Panc1 (cell line): Measurements from ENCODE around the gene PARS2. TPM values are rescaled to one million over a fixed set of nuclear protein-coding genes. Genes with fewer than 3 reads are reported as not detected.

Source experiments
- ATAC-seq: fragments of 200-7000 bp; cut with Tn5 transposase; 2 replicates; pipeline ENCODE4 v1.9.1; 2020; ENCODE audit warnings: mild to moderate bottlenecking, moderate library complexity
- BruUV-seq: library from RNA; stranded (reverse); fragments of 400-500 nt; replicated peaks from 2 replicates; lab custom pipeline; 2021; lab: Mats Ljungman, UMichigan
- CTCF ChIA-PET: fragments of 300-600 bp; sonication (Branson Sonifier 250); formaldehyde crosslinking; loops from one replicate; lab custom pipeline; 2022; ENCODE audit warnings: antibody characterized with exemption; lab: Charles Lee
- POLR2A ChIA-PET: fragments of 300-600 bp; sonication (Branson Sonifier 250); formaldehyde crosslinking; loops from one replicate; lab custom pipeline; 2022; ENCODE audit warnings: antibody characterized with exemption; lab: Charles Lee
- DNase-seq: peaks from one replicate; pipeline ENCODE4 v3.0.0-alpha.2; 2010; ENCODE audit warnings: low read depth, low spot score
- H3K27ac ChIP-seq: 2 replicates; pipeline ENCODE4 v1.5.1; 2011; ENCODE audit warnings: mild to moderate bottlenecking, low read length, inconsistent platforms
- H3K27me3 ChIP-seq: fragments of 200-500 bp; sonication (Bioruptor generic); 2 replicates; pipeline ENCODE4 v1.6.0; 2014; ENCODE audit warnings: low read length, inconsistent platforms; ENCODE audit not compliant: control insufficient read depth, insufficient read depth
- H3K36me3 ChIP-seq: fragments of 200-500 bp; sonication (Bioruptor generic); 2 replicates; pipeline ENCODE4 v1.5.1; 2014; ENCODE audit warnings: inconsistent platforms, mild to moderate bottlenecking, low read length, moderate library complexity; ENCODE audit not compliant: control insufficient read depth, insufficient read depth
- H3K4me1 ChIP-seq: 2 replicates; pipeline ENCODE4 v1.5.1; 2011; ENCODE audit warnings: inconsistent platforms, mild to moderate bottlenecking, low read length, moderate library complexity; ENCODE audit not compliant: control insufficient read depth, insufficient read depth
- H3K4me3 ChIP-seq, 2 experiments: 2 replicates each; pipeline ENCODE4 v1.5.1; 2011 to 2012; ENCODE audit warnings: low read depth in 2 of 2, low read length in 2 of 2, mild to moderate bottlenecking in 2 of 2, inconsistent platforms in 1 of 2, moderate library complexity in 1 of 2
- H3K9me3 ChIP-seq: fragments of 200-500 bp; sonication (Bioruptor generic); 2 replicates; pipeline ENCODE4 v1.5.1; 2014; ENCODE audit warnings: low read depth, mild to moderate bottlenecking, inconsistent platforms, low read length, moderate library complexity; ENCODE audit not compliant: control insufficient read depth, insufficient read depth
- POLR2AphosphoS5 ChIP-seq: IDR thresholded peaks from 2 replicates; pipeline ENCODE4 v1.6.1; 2012; ENCODE audit warnings: mild to moderate bottlenecking, low read depth, low read length, moderate library complexity
- SIN3A ChIP-seq: IDR thresholded peaks from 2 replicates; pipeline ENCODE4 v1.6.1; 2012; ENCODE audit warnings: low read depth, mild to moderate bottlenecking, low read length, moderate library complexity, borderline replicate concordance; ENCODE audit not compliant: insufficient read depth
- TCF7L2 ChIP-seq: IDR thresholded peaks from 2 replicates; pipeline ENCODE4 v1.6.1; 2011; ENCODE audit warnings: mild to moderate bottlenecking, low read depth, low read length, inconsistent platforms
- in situ Hi-C: cut with HindIII; loops from 2 replicates; pipeline ENCODE4 v1.10.0; 2016; ENCODE audit warnings: low sequenced_read_pairs, low pct_unique_long_range_greater_than_20kb
- intact Hi-C: fragments of 100-400 bp; cut with micrococcal nuclease; formaldehyde crosslinking; loops from one replicate; pipeline ENCODE4 v1.10.0; 2022; ENCODE audit not compliant: unreplicated experiment
- total RNA-seq: library from RNA; stranded (reverse); gene quantifications from one replicate; pipeline ENCODE4 v1.2.1, GENCODE V29; 2021; ENCODE audit not compliant: unreplicated experiment
- TF ChIP-seq, protein P1 (sequence below), 2 experiments: IDR thresholded peaks; 2 replicates each; pipeline ENCODE4 v1.6.1; 2011 to 2012; ENCODE audit warnings: low read depth in 2 of 2, control low read depth in 1 of 2, low read length in 1 of 2, mild to moderate bottlenecking in 1 of 2, moderate library complexity in 1 of 2; ENCODE audit not compliant: insufficient read depth in 1 of 2
- TF ChIP-seq, protein P2 (sequence below): fragments of 450-650 bp; IDR thresholded peaks from 2 replicates; pipeline ENCODE4 v1.5.1; 2017; ENCODE audit warnings: mild to moderate bottlenecking

PARS2 gene
- total RNA-seq, 1 experiment from 2014 or later, result 4.4 TPM

DNA sequence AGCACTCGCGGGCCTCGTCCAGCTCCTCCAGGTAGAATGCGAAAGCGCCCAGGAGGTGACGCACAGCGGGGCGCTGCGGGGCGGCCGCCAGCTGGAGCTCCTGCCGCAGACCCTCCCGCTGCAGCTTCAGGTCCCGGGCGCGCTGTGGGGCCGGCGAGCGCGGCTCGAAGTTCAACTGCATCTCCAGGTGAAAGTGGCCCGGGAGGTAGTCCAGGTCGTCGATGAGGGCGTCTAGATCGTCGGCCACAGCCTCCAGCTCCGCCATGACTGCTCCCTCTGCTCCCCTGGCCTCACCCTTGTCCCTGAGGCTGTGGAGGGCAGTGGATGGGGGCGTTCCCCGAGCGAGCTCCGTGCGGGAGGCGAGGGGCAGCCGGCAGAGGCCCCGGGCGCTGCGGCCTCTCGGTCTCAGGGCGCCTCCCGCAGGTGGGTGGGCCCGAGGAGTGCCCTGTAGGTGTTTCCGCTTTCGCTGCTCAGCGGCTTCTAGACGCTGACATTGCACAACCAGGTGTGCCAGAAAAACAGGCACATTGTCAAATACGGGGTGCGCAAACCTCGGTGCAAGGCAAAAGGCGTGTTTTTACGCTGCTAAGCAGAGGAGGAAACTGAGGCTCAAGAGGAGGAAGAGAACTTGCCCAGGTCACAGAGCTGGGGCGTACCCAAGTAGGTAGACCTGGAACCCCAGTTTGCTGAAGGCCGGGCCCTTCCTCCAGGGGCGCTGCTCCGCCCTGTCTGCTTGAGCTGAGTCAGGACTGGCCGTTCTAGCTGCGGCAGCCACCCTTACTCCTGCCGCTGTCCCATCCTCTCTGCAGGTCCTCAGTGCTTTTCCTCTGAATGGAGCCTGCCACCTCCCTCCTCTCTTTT is 36.8 kb upstream of the PARS2 start, which contains the start of gene TTC22:
TTC22 (minus strand) TSS at position 425 of the 861 bp plus-strand sequence; CDS start at position 265, 160 bp downstream.
- H3K4me3 ChIP-seq, result peak within 1 kb of the TSS; percentile 26 to 42; a peak in 3 of 4 replicates
- POLR2A ChIA-PET, result no interaction called here
- no peaks in the 10 kb centered on the region for H3K9me3 ChIP-seq
- in situ Hi-C loops (no loop called here), intact Hi-C loops (no loop called here)
- H3K4me1 ChIP-seq, result no peaks in the 10 kb centered on the region
- BruUV-seq, result no TSS peak
- TF ChIP-seq, protein P1, sequence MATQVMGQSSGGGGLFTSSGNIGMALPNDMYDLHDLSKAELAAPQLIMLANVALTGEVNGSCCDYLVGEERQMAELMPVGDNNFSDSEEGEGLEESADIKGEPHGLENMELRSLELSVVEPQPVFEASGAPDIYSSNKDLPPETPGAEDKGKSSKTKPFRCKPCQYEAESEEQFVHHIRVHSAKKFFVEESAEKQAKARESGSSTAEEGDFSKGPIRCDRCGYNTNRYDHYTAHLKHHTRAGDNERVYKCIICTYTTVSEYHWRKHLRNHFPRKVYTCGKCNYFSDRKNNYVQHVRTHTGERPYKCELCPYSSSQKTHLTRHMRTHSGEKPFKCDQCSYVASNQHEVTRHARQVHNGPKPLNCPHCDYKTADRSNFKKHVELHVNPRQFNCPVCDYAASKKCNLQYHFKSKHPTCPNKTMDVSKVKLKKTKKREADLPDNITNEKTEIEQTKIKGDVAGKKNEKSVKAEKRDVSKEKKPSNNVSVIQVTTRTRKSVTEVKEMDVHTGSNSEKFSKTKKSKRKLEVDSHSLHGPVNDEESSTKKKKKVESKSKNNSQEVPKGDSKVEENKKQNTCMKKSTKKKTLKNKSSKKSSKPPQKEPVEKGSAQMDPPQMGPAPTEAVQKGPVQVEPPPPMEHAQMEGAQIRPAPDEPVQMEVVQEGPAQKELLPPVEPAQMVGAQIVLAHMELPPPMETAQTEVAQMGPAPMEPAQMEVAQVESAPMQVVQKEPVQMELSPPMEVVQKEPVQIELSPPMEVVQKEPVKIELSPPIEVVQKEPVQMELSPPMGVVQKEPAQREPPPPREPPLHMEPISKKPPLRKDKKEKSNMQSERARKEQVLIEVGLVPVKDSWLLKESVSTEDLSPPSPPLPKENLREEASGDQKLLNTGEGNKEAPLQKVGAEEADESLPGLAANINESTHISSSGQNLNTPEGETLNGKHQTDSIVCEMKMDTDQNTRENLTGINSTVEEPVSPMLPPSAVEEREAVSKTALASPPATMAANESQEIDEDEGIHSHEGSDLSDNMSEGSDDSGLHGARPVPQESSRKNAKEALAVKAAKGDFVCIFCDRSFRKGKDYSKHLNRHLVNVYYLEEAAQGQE (IDR thresholded peaks at IDR 0.05; ENCODE audit: insufficient read depth in 1 of 2, low read depth in 2 of 2, low read length in 1 of 2), result no peak
- TF ChIP-seq, protein P2, sequence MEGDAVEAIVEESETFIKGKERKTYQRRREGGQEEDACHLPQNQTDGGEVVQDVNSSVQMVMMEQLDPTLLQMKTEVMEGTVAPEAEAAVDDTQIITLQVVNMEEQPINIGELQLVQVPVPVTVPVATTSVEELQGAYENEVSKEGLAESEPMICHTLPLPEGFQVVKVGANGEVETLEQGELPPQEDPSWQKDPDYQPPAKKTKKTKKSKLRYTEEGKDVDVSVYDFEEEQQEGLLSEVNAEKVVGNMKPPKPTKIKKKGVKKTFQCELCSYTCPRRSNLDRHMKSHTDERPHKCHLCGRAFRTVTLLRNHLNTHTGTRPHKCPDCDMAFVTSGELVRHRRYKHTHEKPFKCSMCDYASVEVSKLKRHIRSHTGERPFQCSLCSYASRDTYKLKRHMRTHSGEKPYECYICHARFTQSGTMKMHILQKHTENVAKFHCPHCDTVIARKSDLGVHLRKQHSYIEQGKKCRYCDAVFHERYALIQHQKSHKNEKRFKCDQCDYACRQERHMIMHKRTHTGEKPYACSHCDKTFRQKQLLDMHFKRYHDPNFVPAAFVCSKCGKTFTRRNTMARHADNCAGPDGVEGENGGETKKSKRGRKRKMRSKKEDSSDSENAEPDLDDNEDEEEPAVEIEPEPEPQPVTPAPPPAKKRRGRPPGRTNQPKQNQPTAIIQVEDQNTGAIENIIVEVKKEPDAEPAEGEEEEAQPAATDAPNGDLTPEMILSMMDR, result peak; percentile 67
- H3K36me3 ChIP-seq, result no peaks in the 10 kb centered on the region
- CTCF ChIA-PET, result interaction anchor here (0.5 kb wide), 1 partner anchor 598 kb away, joined by 7 read pairs; no protein-coding TSS in a partner anchor
- ATAC-seq (peak; percentile 85), DNase-seq (no peak)
- no peak within 1 kb of the TSS for H3K27ac ChIP-seq
- H3K27me3 ChIP-seq, result no peaks in the 10 kb centered on the region

DNA sequence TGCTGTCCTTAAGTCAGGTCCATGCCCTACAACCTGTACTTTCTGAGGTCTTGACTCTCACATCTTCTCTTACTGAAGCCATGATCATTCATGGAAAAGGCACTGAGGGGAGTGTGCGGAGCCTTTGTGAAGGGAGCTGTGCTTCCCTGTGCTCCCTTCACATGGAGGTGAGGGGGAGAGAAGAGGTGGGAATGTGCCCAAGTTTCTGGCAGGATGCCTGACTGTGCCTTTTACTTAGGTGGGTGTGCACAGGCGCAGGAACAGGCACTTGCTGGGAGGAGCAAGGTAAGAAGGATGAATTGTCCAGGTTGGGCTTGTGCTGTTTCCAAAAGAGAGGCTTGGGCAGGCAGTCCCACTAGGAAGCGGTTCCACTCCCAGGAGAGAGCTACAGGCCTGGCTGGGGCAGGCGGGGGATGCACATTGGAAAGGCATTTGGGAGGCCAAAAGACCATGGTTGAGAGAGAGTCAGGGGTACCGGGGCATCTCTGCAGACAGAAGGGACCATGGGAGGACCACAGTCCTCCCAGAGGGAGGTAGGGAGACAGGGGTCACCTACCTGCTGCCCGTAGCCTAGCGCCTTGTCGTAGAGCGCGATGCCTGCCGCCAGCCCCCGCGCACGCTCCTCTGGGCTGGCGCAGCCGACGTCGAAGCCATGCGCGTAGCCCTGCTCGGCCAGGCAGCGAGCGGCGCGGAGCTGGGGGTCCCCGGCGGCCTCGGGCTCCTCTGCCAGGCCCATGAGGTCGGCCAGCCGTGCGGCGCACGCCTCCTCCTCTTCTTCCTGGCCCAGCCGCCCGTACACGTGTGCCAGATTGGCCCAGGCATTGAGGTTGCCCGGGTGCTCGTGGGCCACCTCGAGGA is 35.9 kb upstream of the PARS2 start:
- Histone ChIP-seq H3K27ac (no peak overlapping the region), H3K4me3 (no peak overlapping the region), H3K36me3 (no peaks in the 10 kb centered on the region), H3K27me3 (no peaks in the 10 kb centered on the region), H3K9me3 (no peaks in the 10 kb centered on the region), H3K4me1 (no peaks in the 10 kb centered on the region)
- in situ Hi-C loops, result no loop called here
- CTCF ChIA-PET, result no interaction called here
- TF ChIP-seq SIN3A (no peak), TCF7L2 (no peak), POLR2AphosphoS5 (no peak)
- TF ChIP-seq, protein P1 (IDR thresholded peaks at IDR 0.05; ENCODE audit: insufficient read depth in 1 of 2, low read depth in 2 of 2, low read length in 1 of 2), result no peak
- TF ChIP-seq, protein P2, result no peak
- POLR2A ChIA-PET, result interaction anchor here (0.6 kb wide), 1 partner anchor 826 kb away, joined by 4 read pairs; no protein-coding TSS in a partner anchor
- DNase-seq (no peak), ATAC-seq (no peak)
- BruUV-seq, result no TSS peak
- intact Hi-C loops, result no loop called here
